Transverse colon (tissue), 4 donors: Measurements from ENCODE around the gene DUSP15.

Experiments
- CTCF ChIP-seq, 5 experiments: fragments of 200-600 bp in 3 of 5; fragments of 450-650 bp in 2 of 5; sonication (generic) in 3 of 5; IDR thresholded peaks; 1 replicate in 2 of 5; 2 replicates in 3 of 5; pipeline ENCODE4 v1.5.1; 2016 to 2017; ENCODE audit warnings: antibody characterized with exemption in 5 of 5, inconsistent platforms in 3 of 5, mild to moderate bottlenecking in 2 of 5, moderate library complexity in 1 of 5
- POLR2AphosphoS5 ChIP-seq, 3 donors: sonication (generic); formaldehyde crosslinking; IDR thresholded peaks; one replicate each; pipeline ENCODE4 v1.6.1; 2016; ENCODE audit warnings: antibody characterized with exemption in 3 of 3

GRCh38 chr20:31835554-31835953 is 34.8 kb downstream of the DUSP15 start:
- TF ChIP-seq CTCF (IDR thresholded peaks at IDR 0.05) = no peak
- TF ChIP-seq POLR2AphosphoS5 (IDR thresholded peaks at IDR 0.05) = no peak
